HG03064 (cell line): ENCODE measurements around the gene LAG3.

ENCODE experiments used
- ATAC-seq: cut with Tn5 transposase; IDR thresholded peaks from one replicate; pipeline ENCODE4 v1.9.1; 2021; ENCODE audit warnings: low read depth; ENCODE audit not compliant: unreplicated experiment

LAG3 gene

DNA sequence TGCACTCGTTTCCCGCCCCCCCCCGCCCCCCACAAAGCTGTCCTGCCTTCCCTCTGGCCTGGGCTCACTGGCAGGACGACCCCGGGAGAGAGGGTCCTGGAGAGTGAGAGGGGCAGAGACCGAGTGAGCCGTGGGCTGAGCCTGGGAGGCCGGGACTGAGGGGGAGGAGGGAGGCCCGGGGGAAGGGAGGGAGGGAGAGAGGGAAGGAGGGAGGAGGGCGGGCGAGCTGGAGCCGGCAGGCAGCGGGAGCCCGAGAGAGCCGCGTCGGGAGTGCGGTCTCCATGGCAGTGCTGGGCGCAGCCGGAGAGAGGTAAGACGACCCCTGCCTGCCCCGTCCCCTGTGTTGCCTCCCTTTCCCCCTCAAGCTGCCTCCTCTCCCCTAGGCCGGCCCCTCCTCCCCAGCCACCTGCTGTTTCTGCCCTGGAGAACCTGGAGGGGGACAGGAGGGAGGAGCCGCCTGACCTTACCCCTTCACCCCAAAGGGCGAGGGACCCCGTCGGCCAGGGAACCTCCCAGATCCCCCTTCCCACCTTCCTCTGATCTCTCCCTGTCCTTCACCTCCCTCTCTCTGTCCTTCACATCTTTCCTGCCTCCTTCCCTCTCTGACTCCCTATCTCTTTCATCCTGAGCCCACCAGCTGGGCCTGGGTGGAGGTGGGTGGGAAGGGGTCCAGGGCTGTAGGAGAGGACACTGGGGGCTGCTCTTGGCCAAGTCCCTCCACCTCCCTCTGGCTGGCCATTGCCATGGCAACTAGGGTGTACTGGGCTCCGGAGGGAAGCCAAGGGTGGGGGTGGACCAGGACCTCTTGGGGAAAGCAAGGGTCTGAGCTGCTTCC, 49.5 kb downstream of the LAG3 start, which contains the start of gene GPR162:
Gene GPR162 (plus strand): TSS at position 231 of the 835 bp plus-strand sequence. CDS start 2,078 bp downstream, outside the sequence.
- ATAC-seq = no peak

- no peak for ATAC-seq
These were observed 50.3 kb downstream of the LAG3 start for GRCh38 chr12:6822426-6823135.

- ATAC-seq = no peak
These were observed 51.1 kb downstream of the LAG3 start for GRCh38 chr12:6823182-6824084.

DNA sequence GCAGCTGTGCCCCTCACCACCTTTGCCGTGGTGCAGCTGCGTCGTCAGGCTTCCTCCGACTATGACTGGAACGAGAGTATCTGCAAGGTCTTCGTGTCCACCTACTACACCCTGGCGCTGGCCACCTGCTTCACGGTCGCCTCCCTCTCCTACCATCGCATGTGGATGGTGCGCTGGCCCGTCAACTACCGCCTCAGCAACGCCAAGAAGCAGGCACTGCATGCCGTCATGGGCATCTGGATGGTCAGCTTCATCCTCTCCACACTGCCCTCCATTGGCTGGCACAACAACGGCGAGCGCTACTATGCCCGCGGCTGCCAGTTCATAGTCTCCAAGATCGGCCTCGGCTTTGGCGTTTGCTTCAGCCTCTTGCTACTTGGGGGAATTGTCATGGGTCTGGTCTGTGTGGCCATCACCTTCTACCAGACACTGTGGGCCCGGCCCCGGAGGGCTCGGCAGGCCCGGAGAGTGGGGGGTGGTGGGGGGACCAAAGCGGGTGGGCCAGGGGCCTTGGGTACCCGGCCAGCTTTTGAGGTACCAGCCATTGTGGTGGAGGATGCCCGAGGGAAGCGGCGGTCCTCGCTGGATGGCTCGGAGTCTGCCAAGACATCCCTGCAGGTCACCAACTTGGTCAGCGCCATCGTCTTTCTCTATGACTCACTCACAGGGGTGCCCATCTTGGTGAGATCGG, 51.9 kb downstream of the LAG3 start:
- ATAC-seq = no peak

DNA sequence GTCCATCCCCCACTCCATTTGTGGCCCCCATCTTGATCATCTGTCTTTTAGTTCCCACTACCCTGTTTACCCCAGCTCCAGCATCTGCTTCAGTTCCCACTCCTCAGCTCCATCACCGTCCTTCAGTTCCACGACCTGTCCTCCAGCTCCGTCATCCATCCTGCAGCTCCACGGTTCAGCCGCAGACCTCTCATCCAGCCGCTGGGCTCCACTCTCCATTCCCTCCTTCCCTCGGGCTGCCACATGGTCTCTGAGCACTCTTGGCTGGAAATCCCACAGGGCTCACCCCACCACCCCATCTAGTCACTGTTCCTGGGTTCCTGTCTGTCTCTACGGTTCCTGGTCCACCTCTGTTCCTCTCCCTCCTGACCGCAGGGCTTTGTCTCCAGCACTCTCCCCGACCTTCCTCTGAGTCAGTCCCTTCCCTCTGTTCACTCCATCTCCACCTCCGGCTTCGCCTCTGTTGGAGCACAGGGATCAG, 52.6 kb downstream of the LAG3 start:
- ATAC-seq = no peak

DNA sequence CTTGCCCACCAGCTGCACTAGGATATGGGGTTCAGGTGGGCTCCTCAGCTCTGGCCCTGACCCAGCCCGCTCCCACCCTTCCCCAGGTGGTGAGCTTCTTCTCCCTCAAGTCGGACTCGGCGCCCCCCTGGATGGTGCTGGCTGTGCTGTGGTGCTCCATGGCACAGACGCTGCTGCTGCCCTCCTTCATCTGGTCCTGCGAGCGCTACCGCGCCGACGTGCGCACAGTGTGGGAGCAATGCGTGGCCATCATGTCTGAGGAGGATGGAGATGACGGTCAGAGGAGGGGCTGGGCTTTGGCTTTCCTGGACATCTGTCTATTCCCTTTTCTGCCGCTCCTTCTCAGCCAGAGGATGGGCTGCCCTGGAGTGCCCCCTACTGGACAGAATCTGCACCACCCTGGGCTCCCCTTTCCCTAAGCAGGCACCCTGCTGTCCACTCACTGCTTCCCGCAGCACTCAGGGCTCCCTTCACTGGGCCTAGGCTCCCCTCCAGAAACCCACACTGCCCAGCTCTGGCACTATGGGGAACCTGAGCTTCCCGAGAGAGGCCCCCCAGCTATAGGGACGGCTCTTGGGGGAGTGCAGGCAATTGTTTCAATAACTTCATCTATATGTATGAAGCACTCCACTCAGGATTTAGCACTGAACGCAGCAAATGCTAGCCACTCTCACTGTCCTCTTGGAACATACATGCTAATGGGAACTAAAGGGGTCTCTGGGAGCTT, 53.2 kb downstream of the LAG3 start:
- ATAC-seq = no peak

DNA sequence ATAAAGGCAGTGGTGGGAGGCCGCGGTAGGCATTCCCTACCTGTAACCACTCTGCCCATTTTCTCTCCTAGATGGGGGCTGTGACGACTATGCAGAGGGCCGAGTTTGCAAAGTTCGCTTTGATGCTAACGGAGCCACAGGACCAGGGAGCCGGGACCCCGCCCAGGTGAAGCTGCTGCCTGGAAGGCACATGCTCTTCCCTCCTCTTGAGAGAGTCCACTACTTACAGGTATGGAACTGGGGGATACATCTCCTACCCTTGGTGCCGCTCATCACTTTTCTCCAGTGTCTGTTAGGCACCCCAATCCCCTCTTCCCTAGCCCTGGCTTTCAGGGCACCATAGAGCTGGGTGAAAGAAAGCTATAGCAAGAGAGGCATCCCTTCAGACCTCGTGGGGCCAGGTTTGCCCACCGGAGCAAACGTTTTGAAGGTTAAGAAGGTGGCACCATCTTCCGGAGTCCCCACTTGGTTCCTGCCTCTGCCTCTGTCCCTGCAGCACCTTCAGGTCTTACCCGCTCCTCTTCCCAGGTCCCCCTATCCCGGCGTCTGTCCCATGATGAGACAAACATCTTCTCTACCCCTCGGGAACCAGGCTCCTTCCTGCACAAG, 53.9 kb downstream of the LAG3 start:
- no peak for ATAC-seq

DNA sequence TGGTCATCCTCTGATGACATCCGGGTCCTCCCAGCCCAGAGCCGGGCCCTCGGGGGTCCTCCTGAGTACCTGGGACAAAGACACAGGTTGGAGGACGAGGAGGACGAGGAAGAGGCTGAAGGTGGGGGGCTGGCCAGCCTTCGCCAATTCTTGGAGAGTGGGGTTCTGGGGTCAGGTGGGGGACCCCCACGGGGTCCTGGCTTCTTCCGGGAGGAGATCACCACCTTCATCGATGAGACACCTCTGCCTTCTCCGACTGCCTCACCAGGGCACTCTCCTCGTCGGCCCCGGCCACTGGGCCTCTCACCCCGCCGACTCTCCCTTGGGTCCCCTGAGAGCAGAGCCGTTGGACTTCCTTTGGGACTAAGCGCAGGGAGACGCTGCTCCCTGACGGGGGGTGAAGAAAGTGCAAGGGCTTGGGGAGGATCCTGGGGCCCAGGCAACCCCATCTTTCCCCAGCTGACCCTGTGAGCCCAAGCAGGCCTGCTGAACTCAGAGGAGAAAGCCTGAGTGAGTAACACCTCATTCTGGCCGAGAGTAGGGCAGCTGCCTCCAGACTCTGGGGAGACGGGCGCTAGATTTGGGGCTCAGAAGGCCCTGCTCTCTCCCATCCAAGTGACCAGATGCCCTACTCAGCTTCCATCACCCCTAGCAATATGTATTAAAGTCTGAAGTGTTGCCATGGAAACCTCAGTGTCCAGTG, 54.6 kb downstream of the LAG3 start:
- ATAC-seq = no peak

DNA sequence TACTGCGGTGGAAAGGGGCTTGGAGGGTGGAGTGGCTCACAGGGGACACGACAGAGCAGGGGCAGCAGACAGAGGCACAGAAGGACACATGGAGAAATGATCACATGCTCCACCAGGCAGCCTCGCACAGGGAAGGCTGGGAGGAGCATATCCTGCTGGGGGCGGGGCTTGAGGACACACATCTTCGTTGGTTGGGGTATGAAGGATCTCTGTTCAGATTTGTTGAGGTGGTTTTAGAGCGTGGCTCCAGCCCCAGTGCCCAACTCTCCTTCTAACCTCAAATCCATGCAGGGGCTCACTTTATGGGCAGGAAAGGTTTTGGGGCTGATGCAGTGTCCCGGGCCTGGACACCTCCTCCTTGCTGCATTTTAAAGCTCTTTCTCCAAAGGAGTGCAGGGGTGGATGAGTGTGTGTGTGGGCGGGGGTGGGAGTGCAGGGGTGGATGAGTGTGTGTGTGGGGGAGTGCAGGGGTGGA, 55.2 kb downstream of the LAG3 start:
- ATAC-seq = no peak
